Measurements from ENCODE around the gene SLC19A1.

SLC19A1 gene

GRCh38 chr21:45580576-45581321, 38.5 kb upstream of the SLC19A1 start:
- Histone ChIP-seq H3K9ac (no peak overlapping the region), H3K27me3 (ENCODE audit: control insufficient read depth, insufficient read depth, low read length) (no peaks in the 10 kb centered on the region), H3K4me1 (no peaks in the 10 kb centered on the region), H3K4me3 (ENCODE audit: low read depth, low read length) (no peak overlapping the region), H3K4me2 (ENCODE audit: low read length) (no peak overlapping the region), H3K36me3 (ENCODE audit: control insufficient read depth, insufficient read depth, low read length) (no peaks in the 10 kb centered on the region), H3K9me3 (ENCODE audit: control insufficient read depth, low read length) (no peaks in the 10 kb centered on the region), H2AFZ (no peak overlapping the region), H3K79me2 (no peaks in the 10 kb centered on the region), H3K27ac (no peak overlapping the region)
- TF ChIP-seq CTCF (IDR thresholded peaks at IDR 0.05) = no peak

- no peak for TF ChIP-seq CTCF (IDR thresholded peaks at IDR 0.05)
- Histone ChIP-seq H3K4me2 (ENCODE audit: low read length) (no peak overlapping the region), H3K9ac (no peak overlapping the region), H3K79me2 (no peaks in the 10 kb centered on the region), H3K27ac (no peak overlapping the region), H3K27me3 (ENCODE audit: control insufficient read depth, insufficient read depth, low read length) (no peaks in the 10 kb centered on the region), H2AFZ (no peak overlapping the region), H3K36me3 (ENCODE audit: control insufficient read depth, insufficient read depth, low read length) (no peaks in the 10 kb centered on the region), H3K9me3 (ENCODE audit: control insufficient read depth, low read length) (no peaks in the 10 kb centered on the region), H3K4me1 (no peaks in the 10 kb centered on the region), H3K4me3 (ENCODE audit: low read depth, low read length) (no peak overlapping the region)
Measured at GRCh38 chr21:45580181-45580575, 37.9 kb upstream of the SLC19A1 start.

- Histone ChIP-seq H3K79me2 (no peaks in the 10 kb centered on the region), H3K4me2 (ENCODE audit: low read length) (no peak overlapping the region), H3K36me3 (ENCODE audit: control insufficient read depth, insufficient read depth, low read length) (no peaks in the 10 kb centered on the region), H2AFZ (no peak overlapping the region), H3K4me1 (no peaks in the 10 kb centered on the region), H3K27ac (no peak overlapping the region), H3K27me3 (ENCODE audit: control insufficient read depth, insufficient read depth, low read length) (no peaks in the 10 kb centered on the region), H3K9me3 (ENCODE audit: control insufficient read depth, low read length) (no peaks in the 10 kb centered on the region), H3K4me3 (ENCODE audit: low read depth, low read length) (no peak overlapping the region), H3K9ac (no peak overlapping the region)
- TF ChIP-seq CTCF (IDR thresholded peaks at IDR 0.05) = no peak
Measured at GRCh38 chr21:45579383-45580180, 37.3 kb upstream of the SLC19A1 start.

GRCh38 chr21:45578811-45579381, 36.7 kb upstream of the SLC19A1 start:
- Histone ChIP-seq H3K4me3 (ENCODE audit: low read depth, low read length) (no peak overlapping the region), H3K9ac (no peak overlapping the region), H3K79me2 (no peaks in the 10 kb centered on the region), H2AFZ (no peak overlapping the region), H3K27ac (no peak overlapping the region), H3K27me3 (ENCODE audit: control insufficient read depth, insufficient read depth, low read length) (no peaks in the 10 kb centered on the region), H3K9me3 (ENCODE audit: control insufficient read depth, low read length) (no peaks in the 10 kb centered on the region), H3K36me3 (ENCODE audit: control insufficient read depth, insufficient read depth, low read length) (no peaks in the 10 kb centered on the region), H3K4me2 (ENCODE audit: low read length) (no peak overlapping the region), H3K4me1 (no peaks in the 10 kb centered on the region)
- TF ChIP-seq CTCF (IDR thresholded peaks at IDR 0.05) = no peak
